HEK293T (cell line): Measurements from ENCODE around the gene USF3.
A peak's percentile ranks its signal among the peaks of the same experiment; 100 is the strongest.

Experiments
- CTCF ChIA-PET: fragments of 350-600 bp; formaldehyde crosslinking; extraction: SDS; loops from one replicate; lab custom pipeline; 2021; ENCODE audit warnings: antibody characterized with exemption, inconsistent platforms; lab: Yijun Ruan, JAX
- POLR2A ChIA-PET: fragments of 350-600 bp; formaldehyde crosslinking; extraction: SDS; loops from one replicate; lab custom pipeline; 2020; ENCODE audit warnings: antibody characterized with exemption, inconsistent platforms; lab: Yijun Ruan, JAX
- DNase-seq: peaks from one replicate; pipeline ENCODE4 v3.0.0; 2012; ENCODE audit warnings: mixed read lengths; ENCODE audit errors: extremely low spot score
- ARNT ChIP-seq: fragments of 450-650 bp; IDR thresholded peaks from 2 replicates; pipeline ENCODE4 v1.6.1; 2017; ENCODE audit warnings: mild to moderate bottlenecking
- BHLHE40 ChIP-seq: fragments of 450-650 bp; IDR thresholded peaks from 2 replicates; pipeline ENCODE4 v1.6.1; 2016; ENCODE audit warnings: mild to moderate bottlenecking, moderate library complexity, borderline replicate concordance
- CTBP1 ChIP-seq: fragments of 450-650 bp; IDR thresholded peaks from 2 replicates; pipeline ENCODE4 v1.6.1; 2016; ENCODE audit warnings: borderline replicate concordance
- ELF4 ChIP-seq: fragments of 450-650 bp; IDR thresholded peaks from 2 replicates; pipeline ENCODE4 v1.6.1; 2017; ENCODE audit warnings: antibody characterized with exemption
- FOXA1 ChIP-seq: fragments of 450-650 bp; IDR thresholded peaks from 2 replicates; pipeline ENCODE4 v1.6.1; 2016; ENCODE audit warnings: mild to moderate bottlenecking
- FOXK2 ChIP-seq: fragments of 450-650 bp; IDR thresholded peaks from 2 replicates; pipeline ENCODE4 v1.6.1; 2016; ENCODE audit warnings: mild to moderate bottlenecking
- FOXM1 ChIP-seq: fragments of 450-650 bp; IDR thresholded peaks from 2 replicates; pipeline ENCODE4 v1.6.1; 2017; ENCODE audit warnings: mild to moderate bottlenecking, borderline replicate concordance
- HDGF ChIP-seq: fragments of 450-650 bp; IDR thresholded peaks from 2 replicates; pipeline ENCODE4 v1.6.1; 2017; ENCODE audit warnings: antibody characterized with exemption, borderline replicate concordance
- L3MBTL2 ChIP-seq: fragments of 450-650 bp; conservative IDR thresholded peaks from 2 replicates; pipeline ENCODE4 v1.6.1; 2016; ENCODE audit warnings: mild to moderate bottlenecking
- LEF1 ChIP-seq: fragments of 450-650 bp; IDR thresholded peaks from 2 replicates; pipeline ENCODE4 v1.6.1; 2017; ENCODE audit warnings: mild to moderate bottlenecking, borderline replicate concordance
- NFRKB ChIP-seq: fragments of 450-650 bp; IDR thresholded peaks from 2 replicates; pipeline ENCODE4 v1.6.1; 2016; ENCODE audit warnings: mild to moderate bottlenecking, moderate library complexity
- PKNOX1 ChIP-seq: fragments of 450-650 bp; IDR thresholded peaks from 2 replicates; pipeline ENCODE4 v1.6.1; 2016
- SP1 ChIP-seq: fragments of 450-650 bp; IDR thresholded peaks from 2 replicates; pipeline ENCODE4 v1.6.1; 2017
- SUZ12 ChIP-seq: fragments of 450-650 bp; IDR thresholded peaks from 2 replicates; pipeline ENCODE4 v1.6.1; 2016; ENCODE audit warnings: mild to moderate bottlenecking
- TARDBP ChIP-seq: fragments of 450-650 bp; IDR thresholded peaks from 2 replicates; pipeline ENCODE4 v1.6.1; 2016
- ZNF384 ChIP-seq: fragments of 450-650 bp; IDR thresholded peaks from 2 replicates; pipeline ENCODE4 v1.6.1; 2016

The USF3 gene

GRCh38 chr3:113630956-113631542 is 65.4 kb downstream of the USF3 start:
- POLR2A ChIA-PET = no interaction called here
- TF ChIP-seq FOXA1 (no peak), HDGF (no peak), SP1 (no peak), ARNT (no peak), L3MBTL2 (no peak), SUZ12 (no peak), ELF4 (no peak), NFRKB (no peak), LEF1 (no peak), ZNF384 (no peak), CTBP1 (no peak), FOXM1 (no peak), BHLHE40 (no peak), TARDBP (no peak)
- DNase-seq = no peak
- CTCF ChIA-PET = no interaction called here

GRCh38 chr3:113629584-113630421 is 66.6 kb downstream of the USF3 start:
- CTCF ChIA-PET = interaction anchor here (1.0 kb wide), 1 partner anchor 342 kb away, joined by 3 read pairs; no protein-coding TSS in a partner anchor
- no peak for TF ChIP-seq LEF1
- TF ChIP-seq ARNT = no peak
- TF ChIP-seq NFRKB = no peak
- no peak for TF ChIP-seq TARDBP
- TF ChIP-seq CTBP1 = no peak
- TF ChIP-seq ELF4 = no peak
- TF ChIP-seq FOXK2 = no peak
- no peak for TF ChIP-seq BHLHE40
- TF ChIP-seq SP1 = no peak
- no peak for TF ChIP-seq L3MBTL2
- TF ChIP-seq SUZ12 = no peak
- no peak for TF ChIP-seq ZNF384
- TF ChIP-seq PKNOX1 = no peak
- TF ChIP-seq FOXM1 = no peak
- POLR2A ChIA-PET = no interaction called here
- DNase-seq = no peak

- ChIA-PET CTCF (no interaction called here), POLR2A (no interaction called here)
- TF ChIP-seq FOXA1 (no peak), PKNOX1 (no peak), ARNT (no peak), SUZ12 (no peak), NFRKB (no peak), FOXM1 (no peak)
- DNase-seq = no peak
Measured at GRCh38 chr3:113628788-113629187, 67.7 kb downstream of the USF3 start.

- POLR2A ChIA-PET = no interaction called here
- CTCF ChIA-PET = no interaction called here
- no peak for DNase-seq
- TF ChIP-seq NFRKB (no peak), ARNT (no peak), PKNOX1 (no peak), ELF4 (no peak), FOXK2 (no peak), CTBP1 (no peak), SP1 (no peak), BHLHE40 (no peak), SUZ12 (no peak), TARDBP (no peak), L3MBTL2 (no peak), FOXM1 (no peak), HDGF (no peak), FOXA1 (no peak), LEF1 (no peak), ZNF384 (no peak)
Measured at GRCh38 chr3:113628316-113628715, 68.1 kb downstream of the USF3 start.

- DNase-seq = peak; percentile 72
Measured at GRCh38 chr3:113626503-113627371, 69.7 kb downstream of the USF3 start.

More at GRCh38 chr3:113626503-113627371, 69.7 kb downstream of the USF3 start:
- ChIA-PET POLR2A (no interaction called here), CTCF (interaction anchor here (0.5 to 1.1 kb wide), 4 partner anchors 49 to 492 kb away, joined by 3 read pairs; no protein-coding TSS in a partner anchor)
- TF ChIP-seq CTBP1 (no peak), SUZ12 (no peak), LEF1 (no peak), NFRKB (no peak), SP1 (no peak), FOXA1 (no peak), PKNOX1 (no peak), ELF4 (no peak), HDGF (no peak), TARDBP (no peak), ARNT (no peak)
